Astrocyte (in vitro differentiated cells and primary cell): Measurements from ENCODE around the gene CYP4B1. TPM values are rescaled to one million over a fixed set of nuclear protein-coding genes. Genes with fewer than 3 reads are reported as not detected.
"Not testable (repeated sequence)": the region's sequence is repeated elsewhere in the genome, so short reads cannot be mapped to it uniquely, and the experiment has no call there.

ENCODE experiments used
- DNase-seq: peaks from one replicate; pipeline ENCODE4 v3.0.0-alpha.2; 2010; ENCODE audit warnings: low read depth
- FAIRE-seq: peaks from 2 replicates; lab custom pipeline; 2011; peaks lifted over from hg19 to GRCh38; lab: Jason Lieb, UNC
- H2AFZ ChIP-seq: 2 replicates; pipeline ENCODE4 v1.6.0; 2012; ENCODE audit warnings: low read depth, low read length, inconsistent platforms
- H3K27ac ChIP-seq: 2 replicates; pipeline ENCODE4 v1.5.1; 2011; ENCODE audit warnings: low read depth, low read length, inconsistent platforms
- H3K27me3 ChIP-seq: 2 replicates; pipeline ENCODE4 v1.6.0; 2011; ENCODE audit warnings: low read length, inconsistent platforms; ENCODE audit not compliant: insufficient read depth
- H3K36me3 ChIP-seq: 2 replicates; pipeline ENCODE4 v1.5.1; 2011; ENCODE audit warnings: low read length, inconsistent platforms; ENCODE audit not compliant: insufficient read depth
- H3K4me1 ChIP-seq: 2 replicates; pipeline ENCODE4 v1.5.1; 2011; ENCODE audit warnings: low read length, inconsistent platforms; ENCODE audit not compliant: insufficient read depth
- H3K4me2 ChIP-seq: 2 replicates; pipeline ENCODE4 v1.6.0; 2012; ENCODE audit warnings: low read length, inconsistent platforms
- H3K4me3 ChIP-seq: 2 replicates; pipeline ENCODE4 v1.5.1; 2011; ENCODE audit warnings: low read depth, mild to moderate bottlenecking, low read length, inconsistent platforms; ENCODE audit not compliant: insufficient read depth
- H3K79me2 ChIP-seq: 2 replicates; pipeline ENCODE4 v1.6.0; 2012; ENCODE audit warnings: mild to moderate bottlenecking, low read length, inconsistent platforms; ENCODE audit not compliant: insufficient read depth
- H3K9ac ChIP-seq: 2 replicates; pipeline ENCODE4 v1.6.0; 2012; ENCODE audit warnings: mild to moderate bottlenecking, low read length, inconsistent platforms
- H3K9me3 ChIP-seq: 2 replicates; pipeline ENCODE4 v1.5.1; 2012; ENCODE audit warnings: low read depth, mild to moderate bottlenecking, low read length, inconsistent platforms; ENCODE audit not compliant: insufficient read depth
- H4K20me1 ChIP-seq: 2 replicates; pipeline ENCODE4 v1.6.0; 2012; ENCODE audit warnings: low read length, inconsistent platforms; ENCODE audit not compliant: insufficient read depth
- H3K27ac Mint-ChIP-seq: one replicate; pipeline ENCODE4 v1.8.0; 2021; ENCODE audit warnings: mild to moderate bottlenecking, mixed read lengths; ENCODE audit not compliant: unreplicated experiment
- H3K27me3 Mint-ChIP-seq: one replicate; pipeline ENCODE4 v1.8.0; 2021; ENCODE audit warnings: low read depth, mixed read lengths; ENCODE audit not compliant: unreplicated experiment
- H3K36me3 Mint-ChIP-seq: one replicate; pipeline ENCODE4 v1.8.0; 2021; ENCODE audit warnings: low read depth, mixed read lengths; ENCODE audit not compliant: unreplicated experiment
- H3K4me1 Mint-ChIP-seq: one replicate; pipeline ENCODE4 v1.8.0; 2021; ENCODE audit warnings: low read depth, mixed read lengths; ENCODE audit not compliant: unreplicated experiment
- H3K4me3 Mint-ChIP-seq: one replicate; pipeline ENCODE4 v1.8.0; 2021; ENCODE audit warnings: mild to moderate bottlenecking, moderate library complexity, mixed read lengths; ENCODE audit not compliant: unreplicated experiment
- H3K9me3 Mint-ChIP-seq: one replicate; pipeline ENCODE4 v1.8.0; 2021; ENCODE audit warnings: mild to moderate bottlenecking, mixed read lengths; ENCODE audit not compliant: unreplicated experiment
- EZH2 ChIP-seq: IDR thresholded peaks from 2 replicates; pipeline ENCODE4 v1.6.1; 2012; ENCODE audit warnings: mild to moderate bottlenecking, low read length, inconsistent platforms; ENCODE audit not compliant: insufficient read depth
- total RNA-seq: library from RNA; stranded (reverse); gene quantifications from 2 replicates; pipeline ENCODE4 v1.2.1, GENCODE V29; 2021
- TF ChIP-seq, protein P1 (sequence below): IDR thresholded peaks from 2 replicates; pipeline ENCODE4 v1.5.1; 2011; ENCODE audit warnings: low read depth, mild to moderate bottlenecking, inconsistent platforms, low read length, moderate library complexity; ENCODE audit not compliant: insufficient read depth

The CYP4B1 gene
- total RNA-seq, 1 donor from 2014 or later: not detected

DNA sequence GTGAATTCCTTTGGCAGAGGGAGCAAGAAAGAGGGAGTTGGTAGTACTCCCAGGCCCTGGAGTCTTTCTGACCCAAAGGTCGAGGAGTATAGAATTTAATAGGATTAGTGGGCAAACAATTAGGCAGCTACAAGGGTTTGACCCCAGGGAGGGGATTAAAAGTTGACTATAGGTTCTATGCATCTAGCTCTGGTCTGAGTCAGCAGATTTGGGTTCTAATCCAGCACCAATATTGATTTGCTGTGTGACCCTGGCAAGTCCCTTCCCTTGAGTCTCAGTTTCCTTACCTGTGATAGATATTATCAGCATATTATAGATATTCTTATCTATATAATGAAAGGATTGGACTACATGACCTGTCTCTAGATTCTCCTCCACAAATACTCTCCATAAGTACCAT, 44.9 kb upstream of the CYP4B1 start:
- Histone ChIP-seq H3K27me3 (peaks cover 2% of the 10 kb centered on the region), H3K4me3 (no peak overlapping the region), H3K4me1 (no peaks in the 10 kb centered on the region), H3K79me2 (no peaks in the 10 kb centered on the region), H4K20me1 (no peaks in the 10 kb centered on the region), H3K9me3 (no peaks in the 10 kb centered on the region), H3K27ac (no peak overlapping the region), H2AFZ (no peak overlapping the region), H3K4me2 (no peak overlapping the region), H3K36me3 (no peaks in the 10 kb centered on the region), H3K9ac (no peak overlapping the region)
- H3K4me1 Mint-ChIP-seq: peaks cover 25% of the 10 kb centered on the region
- peaks cover 13% of the 10 kb centered on the region for H3K27me3 Mint-ChIP-seq
- H3K27ac Mint-ChIP-seq: no peak overlapping the region
- TF ChIP-seq, protein P1, sequence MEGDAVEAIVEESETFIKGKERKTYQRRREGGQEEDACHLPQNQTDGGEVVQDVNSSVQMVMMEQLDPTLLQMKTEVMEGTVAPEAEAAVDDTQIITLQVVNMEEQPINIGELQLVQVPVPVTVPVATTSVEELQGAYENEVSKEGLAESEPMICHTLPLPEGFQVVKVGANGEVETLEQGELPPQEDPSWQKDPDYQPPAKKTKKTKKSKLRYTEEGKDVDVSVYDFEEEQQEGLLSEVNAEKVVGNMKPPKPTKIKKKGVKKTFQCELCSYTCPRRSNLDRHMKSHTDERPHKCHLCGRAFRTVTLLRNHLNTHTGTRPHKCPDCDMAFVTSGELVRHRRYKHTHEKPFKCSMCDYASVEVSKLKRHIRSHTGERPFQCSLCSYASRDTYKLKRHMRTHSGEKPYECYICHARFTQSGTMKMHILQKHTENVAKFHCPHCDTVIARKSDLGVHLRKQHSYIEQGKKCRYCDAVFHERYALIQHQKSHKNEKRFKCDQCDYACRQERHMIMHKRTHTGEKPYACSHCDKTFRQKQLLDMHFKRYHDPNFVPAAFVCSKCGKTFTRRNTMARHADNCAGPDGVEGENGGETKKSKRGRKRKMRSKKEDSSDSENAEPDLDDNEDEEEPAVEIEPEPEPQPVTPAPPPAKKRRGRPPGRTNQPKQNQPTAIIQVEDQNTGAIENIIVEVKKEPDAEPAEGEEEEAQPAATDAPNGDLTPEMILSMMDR: no peak
- no peak for TF ChIP-seq EZH2
- no peak for DNase-seq
- peaks cover 3% of the 10 kb centered on the region for H3K9me3 Mint-ChIP-seq
- peaks cover 2% of the 10 kb centered on the region for H3K36me3 Mint-ChIP-seq
- FAIRE-seq: no peak
- no peak overlapping the region for H3K4me3 Mint-ChIP-seq

DNA sequence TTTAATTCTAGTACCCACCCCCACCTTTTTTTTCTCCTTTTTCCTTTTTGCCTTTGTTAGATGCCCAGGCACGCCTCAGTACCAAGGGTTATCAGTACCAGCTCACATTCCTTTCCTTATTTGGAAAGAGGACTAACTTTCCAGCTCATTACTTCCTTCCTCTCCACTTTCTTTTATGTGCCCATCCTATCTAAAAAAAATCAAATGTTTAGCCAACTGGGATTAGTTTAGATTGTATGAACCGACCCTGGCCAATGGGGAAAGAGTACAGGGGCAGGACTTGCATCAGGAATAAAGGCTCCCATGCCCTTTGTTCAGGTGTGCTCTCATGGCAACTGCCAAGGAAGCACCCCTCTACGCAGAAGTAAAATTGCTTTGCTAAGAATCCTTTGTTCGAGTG, 44.1 kb upstream of the CYP4B1 start:
- H3K27me3 ChIP-seq, H3K4me2 ChIP-seq, H3K27ac ChIP-seq, H3K4me3 Mint-ChIP-seq, DNase-seq, H3K4me3 ChIP-seq, H2AFZ ChIP-seq, H3K9me3 Mint-ChIP-seq, H3K27ac Mint-ChIP-seq, H3K9ac ChIP-seq, H3K4me1 ChIP-seq, H3K27me3 Mint-ChIP-seq, H4K20me1 ChIP-seq, H3K9me3 ChIP-seq, H3K36me3 ChIP-seq, H3K79me2 ChIP-seq, H3K36me3 Mint-ChIP-seq, FAIRE-seq: not testable (repeated sequence)
- peaks cover 23% of the 10 kb centered on the region for H3K4me1 Mint-ChIP-seq

DNA sequence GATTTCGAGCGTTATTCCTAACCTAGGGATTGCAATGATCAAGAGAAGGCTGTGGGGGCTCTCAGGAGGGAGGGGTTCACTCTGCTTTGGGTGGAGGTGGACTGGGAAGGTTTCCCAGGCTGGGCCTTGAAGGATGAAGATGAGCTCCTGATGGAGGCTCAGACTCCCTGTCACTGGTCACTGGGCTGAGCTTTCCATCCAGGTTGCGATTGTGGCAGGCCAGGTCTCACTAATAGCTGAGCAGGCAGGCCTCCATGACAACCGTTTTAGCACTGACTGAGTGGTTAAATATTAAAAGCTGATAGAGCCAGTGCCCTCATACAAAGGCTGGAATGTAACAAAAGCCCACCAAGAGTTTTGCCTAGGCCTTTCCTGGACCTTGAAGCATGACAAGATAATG, 43.7 kb upstream of the CYP4B1 start:
- no peak overlapping the region for H3K27ac ChIP-seq
- H3K27ac Mint-ChIP-seq: no peak overlapping the region
- peaks cover under 1% of the 10 kb centered on the region for H3K27me3 ChIP-seq
- peaks cover 23% of the 10 kb centered on the region for H3K4me1 Mint-ChIP-seq
- FAIRE-seq (no peak), DNase-seq (no peak)
- TF ChIP-seq, protein P1: no peak
- TF ChIP-seq EZH2: no peak
- H3K36me3 Mint-ChIP-seq: peaks cover 2% of the 10 kb centered on the region
- H3K9ac ChIP-seq: no peak overlapping the region
- no peaks in the 10 kb centered on the region for H3K4me1 ChIP-seq
- H3K79me2 ChIP-seq: no peaks in the 10 kb centered on the region
- no peak overlapping the region for H3K4me3 ChIP-seq
- peaks cover 8% of the 10 kb centered on the region for H3K27me3 Mint-ChIP-seq
- H2AFZ ChIP-seq: no peak overlapping the region
- no peaks in the 10 kb centered on the region for H3K9me3 ChIP-seq
- no peak overlapping the region for H3K4me2 ChIP-seq
- H4K20me1 ChIP-seq: no peaks in the 10 kb centered on the region
- no peak overlapping the region for H3K4me3 Mint-ChIP-seq
- no peaks in the 10 kb centered on the region for H3K36me3 ChIP-seq
- peaks cover 3% of the 10 kb centered on the region for H3K9me3 Mint-ChIP-seq
